NAMALWA (cell line): ENCODE data around the gene ZDHHC20.
"Not testable (repeated sequence)": the region's sequence is repeated elsewhere in the genome, so short reads cannot be mapped to it uniquely, and the experiment has no call there.

Source experiments
- DNase-seq: peaks from one replicate; pipeline ENCODE4 v3.0.0-alpha.2; 2015; ENCODE audit warnings: low spot score

The ZDHHC20 gene

DNA sequence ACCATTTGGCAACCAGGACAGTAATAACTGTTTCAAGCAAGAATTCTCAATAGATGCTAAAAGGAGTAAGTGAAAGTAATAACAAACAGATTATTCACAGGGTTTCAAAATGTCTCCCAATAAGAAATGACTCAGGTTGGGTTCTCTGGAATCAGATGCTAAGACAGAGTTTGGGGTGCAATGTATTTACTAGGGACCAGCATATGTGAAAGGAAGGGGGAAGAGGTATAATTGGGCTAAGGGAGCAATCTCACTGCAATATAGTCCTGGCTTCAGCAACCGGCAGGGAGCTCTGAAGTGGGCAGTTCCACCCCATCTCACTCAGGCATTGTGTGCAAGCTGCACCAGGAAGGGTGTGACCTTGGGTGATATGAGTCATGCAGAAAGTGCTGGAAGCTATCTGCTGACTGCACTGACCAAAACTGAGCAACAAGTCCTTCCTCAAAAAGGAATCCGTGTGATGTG, 23.4 kb downstream of the ZDHHC20 start:
- no peak for DNase-seq

DNA sequence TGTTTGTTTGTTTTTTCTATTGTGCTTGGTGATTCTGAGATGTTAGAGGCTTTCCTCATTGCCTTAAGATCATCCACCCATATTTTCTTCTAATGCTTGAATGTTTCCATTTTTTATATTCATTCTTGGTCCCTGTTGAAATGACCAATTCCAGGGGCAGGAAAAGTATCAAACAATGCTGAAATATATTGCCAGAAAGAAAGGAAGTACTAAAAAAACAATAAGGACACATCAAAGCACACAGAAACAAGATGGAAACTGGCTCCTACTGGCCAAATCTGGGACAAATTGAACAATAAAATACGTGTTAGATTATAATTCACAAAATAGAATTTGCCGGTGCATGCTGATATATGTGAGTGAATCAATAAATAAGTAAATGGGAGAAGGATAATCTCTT, 23.9 kb downstream of the ZDHHC20 start:
- no peak for DNase-seq

DNA sequence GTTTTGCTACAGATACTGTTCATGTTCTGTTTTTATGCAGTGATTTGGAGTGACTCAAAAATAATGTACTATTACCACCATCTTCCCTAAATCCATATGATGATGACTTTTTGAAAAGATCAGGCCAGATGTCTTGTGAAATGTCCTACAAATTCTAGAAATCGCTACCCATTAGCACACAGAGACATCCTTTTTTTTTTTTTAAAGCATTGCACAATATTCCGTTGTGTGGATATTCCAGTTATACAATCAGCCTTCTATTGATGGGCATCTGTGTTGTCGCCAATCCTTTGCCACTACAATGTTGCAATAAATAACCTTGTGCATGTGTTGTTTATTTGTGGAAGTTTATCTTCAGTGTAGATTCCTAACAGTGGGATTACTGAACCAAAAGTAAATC, 24.5 kb downstream of the ZDHHC20 start:
- no peak for DNase-seq

DNA sequence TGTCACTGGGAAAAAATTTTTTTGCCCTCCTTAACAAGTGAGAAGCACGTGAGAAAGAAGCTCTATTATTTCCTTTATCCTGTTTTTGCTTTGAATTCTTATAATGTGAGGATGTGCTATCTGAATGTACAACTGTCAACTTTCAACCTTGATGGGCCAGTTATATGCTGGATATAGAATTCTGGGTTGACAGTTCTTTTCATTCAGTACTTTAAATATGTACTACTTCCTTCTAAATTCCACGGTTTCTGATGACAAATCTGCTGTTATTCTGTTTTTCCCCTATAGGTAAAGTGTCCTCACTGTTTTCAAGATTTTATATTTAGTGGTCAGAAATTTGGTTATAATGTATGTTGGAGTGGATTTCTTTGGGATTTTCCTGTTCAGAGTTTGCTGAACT, 29.9 kb downstream of the ZDHHC20 start:
- DNase-seq, result no peak

DNA sequence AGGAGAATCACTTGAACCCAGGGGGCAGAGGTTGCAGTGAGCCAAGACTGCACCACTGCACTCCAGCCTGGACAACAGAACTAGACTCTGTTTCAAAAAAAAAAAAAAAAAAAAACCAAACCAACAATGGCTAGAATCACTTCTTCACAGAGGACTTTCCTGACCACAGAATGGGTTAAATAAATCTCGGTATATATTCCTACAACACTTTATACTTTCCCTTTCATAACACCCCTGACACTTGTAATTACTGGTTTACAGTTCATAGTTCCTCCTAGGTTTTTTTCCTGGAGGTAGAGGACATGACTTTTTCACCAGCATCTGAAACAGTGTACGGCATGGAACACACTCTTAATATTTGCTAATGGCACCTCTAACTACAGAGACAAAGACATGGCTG, 31.4 kb downstream of the ZDHHC20 start:
- no peak for DNase-seq

DNA sequence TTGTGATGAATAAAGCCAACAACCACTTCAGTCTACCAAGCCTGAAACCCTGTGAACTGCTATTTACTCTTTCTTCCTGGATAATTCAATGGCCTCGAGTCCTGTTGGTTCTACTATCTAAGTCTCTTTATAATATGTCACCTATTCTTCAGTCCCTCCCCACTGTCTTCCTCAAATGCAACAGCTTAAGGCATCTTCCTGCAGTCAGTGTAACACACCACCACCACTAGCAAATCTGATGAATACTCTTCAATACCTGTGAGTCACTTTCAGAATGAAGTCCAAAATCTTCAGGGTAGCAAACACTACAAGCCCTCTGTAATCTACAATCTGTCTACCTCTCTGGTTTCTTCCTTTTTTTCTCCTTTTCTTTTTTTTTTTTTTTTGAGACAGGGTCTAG, 32.9 kb downstream of the ZDHHC20 start:
- no peak for DNase-seq

DNA sequence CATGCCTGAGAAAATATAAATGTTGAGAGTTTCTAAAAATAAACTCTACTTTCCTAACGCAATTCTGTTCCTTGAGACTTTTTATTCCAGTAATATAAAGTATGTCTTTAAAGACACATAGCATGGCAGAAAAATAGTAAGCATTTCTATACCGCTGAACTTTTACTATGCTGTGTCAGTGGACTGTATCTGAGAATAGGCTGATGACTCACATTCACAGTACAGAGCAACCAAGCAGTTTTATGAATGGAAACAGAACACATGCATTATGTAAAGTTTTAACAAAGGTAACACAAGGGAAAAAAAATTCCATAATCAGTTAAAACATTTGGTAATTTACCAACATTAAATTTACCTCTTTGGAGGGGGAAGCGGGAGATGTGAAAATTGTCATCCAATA, 38.4 kb downstream of the ZDHHC20 start:
- DNase-seq, result no peak

DNA sequence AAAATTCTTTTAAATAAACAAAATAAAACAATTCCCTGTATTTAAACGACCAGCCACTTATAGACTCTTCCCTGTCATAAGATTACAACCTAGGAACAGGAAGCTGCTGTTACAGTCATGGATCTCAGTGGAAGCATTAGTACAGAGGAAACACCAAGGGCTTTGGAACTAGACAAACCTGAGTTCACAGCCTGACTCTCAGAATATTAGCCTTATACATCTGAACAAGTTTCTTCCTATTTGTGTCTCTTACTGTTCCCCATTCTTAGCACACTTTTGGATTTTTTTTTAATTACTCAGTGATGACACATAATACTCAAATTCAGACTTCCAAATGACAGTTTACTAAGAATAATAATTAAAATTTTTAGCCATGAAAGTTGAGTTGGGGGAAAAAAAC, 46.1 kb downstream of the ZDHHC20 start:
- no peak for DNase-seq

DNA sequence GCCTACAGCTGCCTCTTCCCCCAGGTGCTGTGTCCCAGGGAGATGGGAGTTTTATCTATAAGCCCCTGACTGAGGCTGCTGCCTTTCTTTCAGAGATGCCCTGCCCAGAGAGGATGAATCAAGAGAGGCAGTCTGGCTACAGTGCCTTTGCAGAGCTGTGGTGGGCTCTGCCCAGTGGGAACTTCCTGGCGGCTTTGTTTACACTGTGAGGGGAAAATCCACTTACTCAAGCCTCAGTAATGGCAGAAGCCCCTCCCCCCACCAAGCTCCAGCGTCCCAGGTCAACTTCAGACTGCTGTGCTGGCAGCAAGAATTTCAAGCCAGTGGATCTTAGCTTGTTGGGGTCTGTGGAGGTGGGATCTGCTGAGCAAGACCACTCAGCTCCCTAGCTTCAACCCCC, 48.6 kb downstream of the ZDHHC20 start:
- not testable (repeated sequence) for DNase-seq

DNA sequence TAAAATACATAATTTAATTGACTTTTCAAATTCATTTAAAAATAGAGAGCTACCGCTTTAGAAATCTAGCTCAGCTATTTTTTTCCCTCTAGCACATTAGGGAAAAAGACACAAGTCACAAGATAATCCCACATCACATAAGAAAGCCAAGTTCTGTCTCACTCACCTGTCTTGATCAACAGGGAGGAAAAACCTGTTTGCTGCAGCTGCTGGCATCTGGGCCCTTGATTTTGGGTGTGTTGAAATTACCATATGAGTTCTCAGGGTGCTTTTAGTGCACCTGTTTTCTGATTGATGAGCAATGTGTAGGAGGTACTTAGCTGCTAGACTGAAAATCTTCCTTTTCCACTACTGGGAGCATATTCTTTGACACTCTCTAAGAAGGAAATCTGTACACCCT, 53.8 kb downstream of the ZDHHC20 start:
- DNase-seq, result no peak

DNA sequence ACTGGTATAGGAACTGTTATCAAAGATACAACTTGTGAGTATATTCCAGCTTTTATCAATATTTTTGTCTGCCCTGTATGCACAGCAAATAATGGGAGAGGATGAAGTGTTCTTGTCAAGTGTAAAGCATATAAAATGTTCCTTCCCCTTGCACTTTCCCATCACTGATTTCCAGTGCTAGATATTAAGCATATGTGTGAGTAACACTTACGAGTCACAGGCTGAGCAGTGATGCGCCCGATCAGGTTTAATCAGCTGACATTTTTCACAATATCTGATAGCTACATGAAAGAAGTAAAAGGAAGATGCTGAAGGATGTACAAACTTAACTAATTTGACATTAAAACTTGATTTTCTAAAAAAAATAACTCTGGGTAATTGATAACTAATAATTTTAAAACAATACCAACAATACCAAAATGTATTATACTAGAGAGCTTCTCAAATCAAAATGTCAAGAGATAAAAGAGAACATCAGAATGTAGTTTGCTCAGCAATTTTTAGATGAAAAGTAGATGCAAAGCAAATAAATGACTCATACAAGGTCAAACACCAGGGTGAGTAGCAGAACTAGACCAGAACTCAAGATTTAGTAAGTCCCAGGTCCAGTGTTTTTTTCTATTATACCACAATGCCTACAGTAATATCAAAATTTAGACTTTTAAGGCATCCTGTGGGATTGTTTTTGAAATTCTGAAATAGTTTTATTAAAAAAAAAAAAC, 56.4 kb downstream of the ZDHHC20 start:
- no peak for DNase-seq

DNA sequence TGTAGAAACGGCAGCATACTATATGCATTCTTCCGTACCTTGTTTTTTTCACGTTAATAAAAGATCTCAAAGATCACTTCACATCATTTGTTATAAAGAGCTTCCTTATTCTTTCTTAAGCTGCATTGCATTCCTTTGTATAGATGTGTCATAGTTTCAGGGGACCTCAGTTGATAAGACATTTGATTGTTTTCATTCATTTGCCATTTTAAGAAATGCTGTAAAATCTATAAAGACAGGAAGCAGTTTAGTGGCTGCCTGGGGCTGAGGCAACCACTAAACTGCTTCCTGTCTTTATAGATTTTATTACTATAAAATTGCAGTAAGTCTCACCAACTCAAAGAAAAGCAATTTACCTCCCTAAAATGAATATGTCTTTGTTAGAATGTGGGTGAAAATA, 59.4 kb downstream of the ZDHHC20 start:
- no peak for DNase-seq

DNA sequence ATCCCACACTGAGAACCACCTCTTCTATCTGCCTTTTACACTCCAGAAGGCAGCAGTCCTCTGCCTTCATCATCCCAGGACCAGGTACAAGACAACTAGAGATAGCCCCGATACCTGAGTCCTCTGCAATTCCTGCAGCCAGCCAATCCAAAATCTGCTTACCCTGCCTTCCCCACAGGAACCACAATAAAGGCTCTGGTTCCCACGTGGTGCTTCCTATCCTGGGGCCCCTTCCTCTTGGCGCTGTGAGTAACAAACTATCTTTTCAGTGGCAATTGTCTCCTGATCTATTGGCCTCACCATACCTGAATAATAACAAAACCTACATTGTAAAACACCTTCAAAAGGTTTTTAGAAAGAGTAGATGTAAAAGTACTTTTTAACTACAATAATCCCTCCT, 63.1 kb downstream of the ZDHHC20 start:
- no peak for DNase-seq

DNA sequence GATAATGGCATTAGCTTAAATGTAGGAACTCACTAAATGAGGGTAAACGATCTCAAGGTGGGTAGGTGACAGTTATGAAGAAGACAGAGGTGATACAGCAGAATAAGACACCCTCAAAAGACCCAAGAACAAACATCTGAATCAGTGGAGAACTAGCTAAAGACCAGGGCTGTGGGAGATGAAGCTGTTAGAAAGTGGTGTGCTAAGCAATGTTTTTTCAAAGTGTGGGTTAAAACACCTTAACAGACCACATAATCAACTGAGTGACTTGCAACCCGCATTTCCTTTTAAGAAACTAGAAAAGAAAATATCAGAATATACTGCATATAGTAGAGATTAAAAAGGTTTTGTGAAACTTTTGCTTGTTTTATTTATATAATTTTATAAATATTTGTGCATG, 70.0 kb downstream of the ZDHHC20 start:
- DNase-seq, result no peak

DNA sequence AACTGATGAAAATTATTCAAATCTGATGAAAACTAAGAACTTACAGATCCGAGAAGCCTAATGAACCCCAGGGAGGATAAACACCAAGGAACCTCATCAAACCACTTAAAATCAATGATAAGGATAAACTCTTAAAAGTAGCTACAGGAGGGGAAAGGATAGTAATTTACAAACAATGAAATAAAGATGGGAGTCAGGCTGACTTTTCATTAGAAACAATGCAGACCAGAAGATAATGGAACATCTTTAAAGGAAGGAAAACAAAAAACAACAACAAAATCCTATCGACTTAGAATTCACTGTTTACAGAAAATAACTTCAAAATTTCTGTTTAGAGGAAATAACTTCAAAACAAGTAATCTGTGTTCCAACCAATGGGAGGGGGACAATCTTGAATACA, 73.4 kb downstream of the ZDHHC20 start:
- no peak for DNase-seq

DNA sequence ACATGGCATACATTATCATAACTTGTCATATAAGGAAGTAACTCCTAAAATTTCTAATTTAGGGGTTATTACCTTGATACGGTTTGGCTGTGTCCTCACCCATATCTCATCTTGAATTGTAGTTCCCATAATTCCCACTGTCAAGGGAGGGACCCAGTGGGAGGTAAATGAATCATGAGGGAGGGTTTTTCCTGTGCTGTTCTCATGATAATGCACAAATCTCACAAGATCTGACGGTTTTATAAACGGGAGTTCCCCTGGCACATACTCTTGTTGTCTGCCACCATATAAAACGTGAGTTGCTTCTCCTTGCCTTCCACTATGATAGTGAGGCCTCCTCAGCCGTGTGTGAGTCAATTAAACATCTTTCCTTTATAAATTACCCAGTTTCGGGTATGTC, 76.0 kb downstream of the ZDHHC20 start:
- DNase-seq, result no peak

DNA sequence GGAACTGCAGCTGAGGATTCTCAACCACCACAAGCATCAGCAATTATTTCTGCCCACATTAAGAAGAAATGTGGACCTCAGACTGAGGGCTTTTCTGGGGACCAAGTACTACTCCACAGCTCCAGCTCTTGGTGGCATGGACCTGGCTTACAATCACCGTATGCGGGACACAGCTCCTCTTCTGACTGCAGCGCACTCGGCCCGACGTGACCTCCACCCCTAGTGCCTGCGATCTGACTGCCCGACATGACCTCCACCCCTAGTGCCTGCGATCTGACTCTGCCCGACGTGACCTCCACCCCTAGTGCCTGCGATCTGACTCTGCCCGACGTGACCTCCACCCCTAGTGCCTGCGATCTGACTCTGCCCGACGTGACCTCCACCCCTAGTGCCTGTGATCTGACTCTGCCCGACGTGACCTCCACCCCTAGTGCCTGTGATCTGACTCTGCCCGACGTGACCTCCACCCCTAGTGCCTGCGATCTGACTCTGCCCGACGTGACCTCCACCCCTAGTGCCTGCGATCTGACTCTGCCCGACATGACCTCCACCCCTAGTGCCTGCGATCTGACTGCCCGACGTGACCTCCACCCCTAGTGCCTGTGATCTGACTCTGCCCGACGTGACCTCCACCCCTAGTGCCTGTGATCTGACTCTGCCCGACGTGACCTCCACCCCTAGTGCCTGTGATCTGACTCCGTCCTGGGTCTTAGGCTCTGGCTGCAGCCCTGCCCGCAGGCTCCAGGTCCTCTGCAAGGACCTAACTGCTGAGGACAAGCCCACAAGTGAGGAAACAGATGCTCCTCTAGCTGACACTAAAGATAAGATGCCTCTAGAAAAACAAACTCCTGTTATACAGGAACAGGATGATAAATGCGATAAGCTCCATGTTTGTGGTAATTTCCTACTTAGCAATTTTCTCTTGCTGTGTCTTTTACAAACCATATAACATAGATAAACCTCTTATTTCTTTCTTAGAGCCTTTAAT, 81.8 kb downstream of the ZDHHC20 start:
- DNase-seq, result not testable (repeated sequence)

DNA sequence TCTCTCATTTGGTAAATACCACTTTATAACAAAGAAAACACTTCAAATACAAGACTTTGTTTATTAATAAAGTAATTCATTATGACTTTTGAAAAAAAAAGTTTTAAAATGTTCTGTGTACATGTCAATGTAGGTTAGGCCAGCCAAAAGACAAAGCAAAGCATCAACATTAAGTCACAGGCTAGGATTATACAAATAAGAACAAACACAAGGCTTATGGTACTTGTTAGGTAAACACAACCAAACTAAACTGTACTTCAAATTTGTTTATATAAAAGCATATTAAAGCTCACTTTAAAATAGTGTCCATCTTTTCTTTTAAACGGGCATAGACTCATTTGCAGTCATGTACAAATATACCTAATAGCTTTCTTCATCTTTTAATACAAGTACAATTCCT, 86.6 kb downstream of the ZDHHC20 start:
- no peak for DNase-seq

DNA sequence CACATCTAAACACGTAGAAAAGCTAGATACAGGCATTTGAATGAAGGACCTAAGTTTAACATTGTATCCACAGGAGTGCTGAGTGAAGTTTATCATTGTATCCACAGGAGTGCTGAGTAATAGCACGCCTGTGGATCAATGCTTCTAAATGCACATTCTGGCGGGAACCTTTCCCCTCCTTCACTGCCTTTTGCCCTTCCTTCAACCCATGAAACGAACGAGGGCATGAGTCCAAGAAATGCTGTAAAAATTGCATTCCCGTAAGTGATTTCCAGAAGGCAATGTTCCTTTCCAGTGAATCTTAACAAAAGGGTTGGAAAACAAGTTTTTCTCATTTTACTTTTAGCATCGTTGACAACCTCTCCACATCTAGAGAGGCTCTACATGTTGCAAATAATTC, 88.1 kb downstream of the ZDHHC20 start:
- no peak for DNase-seq

DNA sequence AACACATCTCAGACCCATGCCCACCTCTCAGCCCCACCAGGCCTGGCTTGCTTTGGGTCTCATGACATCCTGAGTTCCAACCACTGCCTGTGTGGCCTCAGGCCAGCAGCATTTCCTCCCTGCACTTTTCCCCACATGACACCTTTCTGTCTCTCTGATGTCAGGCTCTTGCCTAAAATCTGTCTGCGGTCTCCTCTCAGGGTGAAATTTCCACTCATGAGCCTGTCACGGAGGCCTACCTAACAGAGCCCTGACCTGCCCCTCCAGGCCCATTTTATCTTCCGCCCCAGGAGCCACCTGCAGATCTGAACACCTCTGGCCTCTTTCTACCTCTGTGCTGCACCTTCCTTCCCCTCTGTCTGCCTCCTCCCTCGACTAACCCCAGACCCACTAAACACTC, 93.5 kb downstream of the ZDHHC20 start:
- no peak for DNase-seq

DNA sequence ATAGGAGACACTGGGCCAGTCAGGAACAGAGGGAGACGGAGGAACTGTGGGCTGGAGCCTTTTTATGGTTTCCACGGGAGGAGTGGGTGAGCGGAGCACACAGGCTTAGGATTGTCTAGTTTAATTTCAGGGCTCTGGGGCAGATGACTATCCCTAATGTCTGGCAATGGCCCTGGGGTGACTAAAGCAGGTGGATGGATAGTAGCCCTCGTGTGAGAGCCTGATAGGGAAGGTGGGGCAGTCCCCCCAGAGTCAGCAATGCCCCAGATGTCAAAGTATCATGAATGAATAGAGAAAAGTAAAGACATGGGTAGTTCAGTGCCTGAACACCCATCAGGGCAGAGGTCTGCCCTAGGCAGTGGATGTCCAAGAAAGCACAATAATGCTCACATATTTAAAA, 94.2 kb downstream of the ZDHHC20 start:
- DNase-seq, result no peak

DNA sequence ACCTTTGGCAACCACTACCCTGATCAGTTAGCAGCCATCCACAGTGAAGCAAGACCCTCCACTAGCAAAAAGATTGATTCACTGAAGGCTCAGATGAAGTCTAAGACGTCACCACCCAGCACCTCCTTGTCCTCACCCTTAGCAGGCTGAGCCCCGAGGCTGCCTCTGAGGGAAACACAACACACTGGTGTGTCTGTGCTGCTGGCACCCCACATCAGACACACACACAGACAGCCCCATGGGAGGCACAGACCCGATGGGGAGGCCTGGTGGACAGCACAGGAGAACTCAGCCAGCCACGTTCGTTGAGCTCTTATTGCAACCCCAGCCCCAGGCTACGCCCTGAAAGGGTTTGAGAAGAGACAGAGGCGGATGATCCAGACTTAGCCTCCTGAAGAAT, 94.7 kb downstream of the ZDHHC20 start:
- DNase-seq, result no peak

DNA sequence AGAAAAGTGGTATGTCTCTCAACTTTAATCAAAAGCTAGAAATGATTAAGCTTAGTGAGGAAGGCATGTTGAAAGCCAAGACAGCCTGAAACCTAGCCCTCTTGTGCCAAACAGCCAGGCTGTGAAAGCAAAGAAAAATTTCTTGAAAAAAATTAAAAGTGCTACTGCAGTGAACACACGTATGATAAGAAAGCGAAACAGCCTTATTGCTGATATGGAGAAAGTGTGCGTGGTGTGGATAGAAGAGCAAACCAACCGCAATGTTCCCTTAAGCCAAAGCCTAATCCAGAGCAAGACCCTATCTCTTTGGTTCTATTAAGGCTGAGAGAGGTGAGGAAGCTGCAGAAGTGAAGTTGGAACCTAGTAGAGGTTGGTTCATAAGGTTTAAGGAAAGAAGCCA, 96.4 kb downstream of the ZDHHC20 start:
- DNase-seq, result no peak
